ENCODE data around the gene BTNL9. TPM values are rescaled to one million over a fixed set of nuclear protein-coding genes. Genes with fewer than 3 reads are reported as not detected.

The BTNL9 gene
- total RNA-seq, 3 donors from 2014 or later, result 27.2 to 169 (median 94.6) TPM

DNA sequence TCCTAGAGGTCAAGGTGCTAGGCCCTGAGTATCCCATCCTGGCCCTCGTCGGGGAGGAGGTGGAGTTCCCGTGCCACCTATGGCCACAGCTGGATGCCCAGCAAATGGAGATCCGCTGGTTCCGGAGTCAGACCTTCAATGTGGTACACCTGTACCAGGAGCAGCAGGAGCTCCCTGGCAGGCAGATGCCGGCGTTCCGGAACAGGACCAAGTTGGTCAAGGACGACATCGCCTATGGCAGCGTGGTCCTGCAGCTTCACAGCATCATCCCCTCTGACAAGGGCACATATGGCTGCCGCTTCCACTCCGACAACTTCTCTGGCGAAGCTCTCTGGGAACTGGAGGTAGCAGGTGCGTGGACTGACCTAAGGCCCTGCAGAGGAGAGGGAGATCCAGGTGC, 7.9 kb downstream of the BTNL9 start:
- peaks cover 0 to 6% of the 10 kb centered on the region in 2 donors for H3K4me1 ChIP-seq
- intact Hi-C loops (cut with DNase I; ENCODE audit: low total_unique reads), result no loop called here
- H3K27ac ChIP-seq, result no peak overlapping the region
- peaks cover 0 to 66% of the 10 kb centered on the region in 2 donors for H3K27me3 ChIP-seq
- DNase-seq (ENCODE audit: low spot score in 2 of 2), result no peak
- no peak for TF ChIP-seq POLR2A (IDR thresholded peaks at IDR 0.05)
- peak in 1 of 3 donors; percentile 13 for TF ChIP-seq POLR2AphosphoS5 (IDR thresholded peaks at IDR 0.05)
- no peak overlapping the region for H3K4me3 ChIP-seq
- no peaks in the 10 kb centered on the region for H3K9me3 ChIP-seq
- no peaks in the 10 kb centered on the region for H3K36me3 ChIP-seq

DNA sequence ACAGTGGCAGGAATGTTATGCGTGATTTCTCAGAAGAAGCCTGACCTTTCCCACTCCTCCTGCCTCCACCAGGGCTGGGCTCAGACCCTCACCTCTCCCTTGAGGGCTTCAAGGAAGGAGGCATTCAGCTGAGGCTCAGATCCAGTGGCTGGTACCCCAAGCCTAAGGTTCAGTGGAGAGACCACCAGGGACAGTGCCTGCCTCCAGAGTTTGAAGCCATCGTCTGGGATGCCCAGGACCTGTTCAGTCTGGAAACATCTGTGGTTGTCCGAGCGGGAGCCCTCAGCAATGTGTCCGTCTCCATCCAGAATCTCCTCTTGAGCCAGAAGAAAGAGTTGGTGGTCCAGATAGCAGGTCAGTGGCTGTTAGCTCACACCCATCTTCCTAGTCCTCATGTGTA, 9.9 kb downstream of the BTNL9 start:
- no peaks in the 10 kb centered on the region for H3K36me3 ChIP-seq
- DNase-seq (ENCODE audit: low spot score in 2 of 2), result no peak
- no peak overlapping the region for H3K27ac ChIP-seq
- peaks cover 0 to 6% of the 10 kb centered on the region in 2 donors for H3K4me1 ChIP-seq
- H3K4me3 ChIP-seq, result no peak overlapping the region
- H3K9me3 ChIP-seq, result no peaks in the 10 kb centered on the region
- peaks cover 2 to 72% of the 10 kb centered on the region in 2 donors for H3K27me3 ChIP-seq
- TF ChIP-seq POLR2AphosphoS5 (IDR thresholded peaks at IDR 0.05), result no peak
- TF ChIP-seq, protein P1, sequence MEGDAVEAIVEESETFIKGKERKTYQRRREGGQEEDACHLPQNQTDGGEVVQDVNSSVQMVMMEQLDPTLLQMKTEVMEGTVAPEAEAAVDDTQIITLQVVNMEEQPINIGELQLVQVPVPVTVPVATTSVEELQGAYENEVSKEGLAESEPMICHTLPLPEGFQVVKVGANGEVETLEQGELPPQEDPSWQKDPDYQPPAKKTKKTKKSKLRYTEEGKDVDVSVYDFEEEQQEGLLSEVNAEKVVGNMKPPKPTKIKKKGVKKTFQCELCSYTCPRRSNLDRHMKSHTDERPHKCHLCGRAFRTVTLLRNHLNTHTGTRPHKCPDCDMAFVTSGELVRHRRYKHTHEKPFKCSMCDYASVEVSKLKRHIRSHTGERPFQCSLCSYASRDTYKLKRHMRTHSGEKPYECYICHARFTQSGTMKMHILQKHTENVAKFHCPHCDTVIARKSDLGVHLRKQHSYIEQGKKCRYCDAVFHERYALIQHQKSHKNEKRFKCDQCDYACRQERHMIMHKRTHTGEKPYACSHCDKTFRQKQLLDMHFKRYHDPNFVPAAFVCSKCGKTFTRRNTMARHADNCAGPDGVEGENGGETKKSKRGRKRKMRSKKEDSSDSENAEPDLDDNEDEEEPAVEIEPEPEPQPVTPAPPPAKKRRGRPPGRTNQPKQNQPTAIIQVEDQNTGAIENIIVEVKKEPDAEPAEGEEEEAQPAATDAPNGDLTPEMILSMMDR (IDR thresholded peaks at IDR 0.05), result no peak
- TF ChIP-seq POLR2A (IDR thresholded peaks at IDR 0.05), result no peak
- intact Hi-C loops (cut with DNase I; ENCODE audit: low total_unique reads), result no loop called here

DNA sequence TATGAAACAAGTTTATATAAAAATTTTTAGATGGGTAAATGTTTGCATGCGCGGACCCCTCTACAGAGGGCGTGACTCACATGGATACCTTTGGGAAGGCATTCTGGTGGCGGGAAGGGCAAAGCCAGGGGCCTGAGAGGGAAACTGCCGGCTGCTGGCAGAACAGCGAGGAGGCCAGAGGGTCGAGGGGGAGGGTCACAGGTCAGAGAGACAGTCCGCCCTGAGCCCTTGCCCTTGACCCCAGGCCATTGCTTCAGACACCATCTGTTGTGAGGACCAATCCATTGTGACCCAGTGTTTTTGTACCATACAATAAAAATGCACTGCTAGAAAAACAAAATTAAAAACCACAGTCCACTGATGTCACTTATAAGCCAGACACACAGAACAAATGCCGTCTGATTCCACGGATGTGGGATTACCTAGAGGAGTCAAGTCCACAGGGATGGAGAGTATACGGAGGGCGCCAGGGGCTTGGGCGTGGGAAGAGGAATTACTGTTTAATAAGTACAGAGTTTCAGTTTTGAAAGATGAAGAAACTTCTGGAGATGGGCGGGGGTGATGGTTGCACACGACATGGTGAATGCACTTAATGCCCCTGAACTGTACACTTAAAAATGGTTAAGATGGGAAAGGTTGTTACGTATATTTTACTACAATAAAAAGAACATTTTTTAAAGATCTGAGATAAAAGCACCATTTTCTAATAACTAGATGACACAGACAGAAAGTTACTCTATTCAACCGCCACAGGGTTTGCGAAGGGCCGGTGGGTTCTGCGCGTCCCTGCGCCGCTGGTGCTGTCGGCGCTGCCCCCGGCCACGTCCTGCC, 12.0 kb downstream of the BTNL9 start:
- intact Hi-C loops (cut with DNase I; ENCODE audit: low total_unique reads), result no loop called here
- no peak overlapping the region for H3K27ac ChIP-seq
- no peaks in the 10 kb centered on the region for H3K36me3 ChIP-seq
- H3K4me3 ChIP-seq, result peak overlapping the region; percentile 40 to 77 (median 57)
- H3K27me3 ChIP-seq, result peaks cover 2 to 79% of the 10 kb centered on the region in 2 donors
- no peak for DNase-seq (ENCODE audit: low spot score in 2 of 2)
- peaks cover 0 to 6% of the 10 kb centered on the region in 2 donors for H3K4me1 ChIP-seq
- H3K9me3 ChIP-seq, result no peaks in the 10 kb centered on the region
- TF ChIP-seq, protein P1 (IDR thresholded peaks at IDR 0.05), result no peak
- TF ChIP-seq POLR2A (IDR thresholded peaks at IDR 0.05) (no peak), POLR2AphosphoS5 (IDR thresholded peaks at IDR 0.05) (no peak)

DNA sequence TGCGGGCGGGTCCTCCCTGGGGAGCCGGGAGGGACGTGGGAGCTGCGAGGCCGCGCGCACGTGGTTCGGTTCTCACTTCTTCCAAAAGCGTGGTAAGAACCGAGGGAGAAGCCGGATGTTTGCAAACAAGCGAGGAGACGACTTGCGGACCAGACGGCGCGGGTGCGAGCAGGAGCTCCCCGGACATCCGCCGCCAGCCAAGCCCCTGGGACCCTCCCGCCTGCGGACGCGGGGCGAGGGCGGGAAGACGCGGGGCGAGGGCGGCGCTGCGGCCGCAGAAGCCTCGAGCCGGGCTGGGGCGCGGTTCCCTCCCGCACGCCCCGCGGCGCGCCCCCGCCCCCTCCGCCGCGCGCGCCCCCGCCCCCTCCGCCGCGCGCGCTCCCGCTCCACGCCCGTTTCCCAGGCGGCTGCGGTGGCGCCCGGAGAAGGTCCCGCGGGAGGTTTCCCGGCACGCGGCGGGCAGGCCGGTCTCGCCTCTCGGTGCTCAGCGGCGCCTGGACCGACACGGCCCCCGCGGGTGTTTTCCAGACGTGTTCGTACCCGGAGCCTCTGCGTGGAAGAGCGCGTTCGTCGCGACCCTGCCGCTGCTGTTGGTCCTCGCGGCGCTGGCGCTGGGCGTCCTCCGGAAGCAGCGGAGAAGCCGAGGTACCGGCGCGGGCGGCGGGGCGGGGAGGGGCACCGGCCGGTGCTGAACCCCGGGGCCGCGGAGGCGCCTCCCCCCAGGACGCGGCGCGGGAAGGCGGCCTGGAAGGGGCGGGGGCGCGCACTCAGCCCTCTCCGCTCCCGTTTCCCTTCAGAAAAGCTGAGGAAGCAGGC, 12.8 kb downstream of the BTNL9 start:
- no peak overlapping the region for H3K27ac ChIP-seq
- no peaks in the 10 kb centered on the region for H3K9me3 ChIP-seq
- no peak for TF ChIP-seq POLR2AphosphoS5 (IDR thresholded peaks at IDR 0.05)
- H3K4me3 ChIP-seq, result peak overlapping the region; percentile 40 to 77 (median 57)
- peaks cover 2 to 84% of the 10 kb centered on the region in 2 donors for H3K27me3 ChIP-seq
- peaks cover 0 to 6% of the 10 kb centered on the region in 2 donors for H3K4me1 ChIP-seq
- no peaks in the 10 kb centered on the region for H3K36me3 ChIP-seq
- intact Hi-C loops (cut with DNase I; ENCODE audit: low total_unique reads), result no loop called here
- DNase-seq (ENCODE audit: low spot score in 2 of 2), result no peak

DNA sequence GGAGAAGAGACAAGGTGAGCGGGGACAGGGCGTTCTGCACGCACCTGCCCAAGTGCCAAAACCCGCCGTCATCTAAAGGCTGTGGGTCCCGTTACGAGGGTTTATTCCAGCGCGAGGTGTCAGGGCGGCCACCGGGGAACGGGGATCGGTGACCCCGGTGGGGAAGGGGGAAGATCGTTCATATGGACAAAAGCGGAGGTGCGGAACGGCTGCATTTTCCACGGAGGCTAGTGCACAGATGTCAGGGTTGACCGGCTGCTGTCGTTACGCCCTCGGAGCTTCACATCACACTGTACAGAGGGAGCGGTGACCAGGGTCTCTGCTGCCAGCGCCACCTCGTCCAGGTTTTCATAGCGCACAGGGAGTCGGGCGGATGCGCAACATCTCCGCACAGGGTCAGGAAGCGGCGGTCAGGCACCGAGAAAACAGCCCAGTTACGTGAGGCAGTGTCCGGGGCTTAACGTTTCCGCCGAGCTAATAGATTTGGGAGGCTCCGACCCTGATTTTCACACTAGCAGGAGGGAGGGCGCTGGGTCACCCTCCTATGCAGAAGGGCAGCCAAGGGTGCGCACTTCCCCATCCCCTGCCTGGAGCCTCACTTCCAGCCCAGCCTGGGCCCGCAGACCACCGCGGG, 13.5 kb downstream of the BTNL9 start:
- DNase-seq (ENCODE audit: low spot score in 2 of 2), result no peak
- Histone ChIP-seq H3K36me3 (no peaks in the 10 kb centered on the region), H3K4me1 (peaks cover 0 to 6% of the 10 kb centered on the region in 2 donors), H3K4me3 (peak overlapping the region; percentile 40 to 77 (median 57)), H3K27me3 (peaks cover 2 to 86% of the 10 kb centered on the region in 2 donors), H3K9me3 (no peaks in the 10 kb centered on the region), H3K27ac (no peak overlapping the region)
- TF ChIP-seq POLR2AphosphoS5 (IDR thresholded peaks at IDR 0.05), result peak in 1 of 3 donors; percentile 28
- no peak for TF ChIP-seq POLR2A (IDR thresholded peaks at IDR 0.05)
- intact Hi-C loops (cut with DNase I; ENCODE audit: low total_unique reads), result no loop called here

DNA sequence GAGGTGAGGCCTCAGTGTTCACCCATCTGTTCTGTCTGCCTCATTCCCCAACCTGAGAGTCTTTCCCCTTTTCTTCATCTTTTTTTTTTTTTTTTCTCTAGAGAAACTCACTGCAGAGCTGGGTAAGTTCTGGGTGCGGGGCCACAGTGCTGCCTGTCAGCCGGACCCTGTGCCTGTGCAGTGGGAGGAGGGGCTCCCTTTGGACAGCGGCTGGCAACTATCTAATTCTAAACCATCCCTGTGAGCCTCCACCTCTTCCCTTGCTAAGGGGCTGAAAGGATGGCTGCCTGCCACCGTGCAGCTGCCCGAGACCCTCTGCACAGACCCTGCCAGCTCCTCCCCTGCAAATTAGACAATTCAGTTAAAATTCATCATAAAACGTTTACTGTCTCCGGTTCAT, 14.1 kb downstream of the BTNL9 start:
- Histone ChIP-seq H3K27ac (no peak overlapping the region), H3K4me1 (peaks cover 0 to 6% of the 10 kb centered on the region in 2 donors), H3K36me3 (no peaks in the 10 kb centered on the region), H3K9me3 (no peaks in the 10 kb centered on the region), H3K27me3 (peaks cover 2 to 90% of the 10 kb centered on the region in 2 donors), H3K4me3 (peak overlapping the region in 2 of 3 donors; percentile 57 to 77)
- TF ChIP-seq, protein P1 (IDR thresholded peaks at IDR 0.05), result no peak
- TF ChIP-seq POLR2A (IDR thresholded peaks at IDR 0.05) (no peak), POLR2AphosphoS5 (IDR thresholded peaks at IDR 0.05) (no peak)
- no peak for DNase-seq (ENCODE audit: low spot score in 2 of 2)
- intact Hi-C loops (cut with DNase I; ENCODE audit: low total_unique reads), result no loop called here
